Breast epithelium (tissue), 4 donors: ENCODE results near the gene ZMPSTE24. TPM values are rescaled to one million over a fixed set of nuclear protein-coding genes. Genes with fewer than 3 reads are reported as not detected.

Experiments used
- DNase-seq, 2 donors: peaks; one replicate each; pipeline ENCODE4 v3.0.0-alpha.2; 2019; ENCODE audit warnings: low spot score in 2 of 2
- H3K27ac ChIP-seq, 2 donors: fragments of 200-600 bp; sonication (generic) in 1 of 2; one replicate each; pipeline ENCODE4 v1.5.1; 2016 to 2019; ENCODE audit warnings: mild to moderate bottlenecking in 1 of 2
- H3K27me3 ChIP-seq, 2 donors: fragments of 200-600 bp; sonication (generic) in 1 of 2; one replicate each; pipeline versions ENCODE4 v1.5.1 to v1.6.0; 2017 to 2019; ENCODE audit warnings: control low read depth in 1 of 2, mild to moderate bottlenecking in 1 of 2
- H3K36me3 ChIP-seq: fragments of 200-600 bp; one replicate; pipeline ENCODE4 v1.5.1; 2019
- H3K4me1 ChIP-seq, 2 donors: fragments of 200-600 bp; sonication (generic); one replicate each; pipeline ENCODE4 v1.5.1; 2016 to 2019; ENCODE audit warnings: control low read depth in 1 of 2
- H3K4me3 ChIP-seq, 3 donors: fragments of 200-600 bp; sonication (generic); 1 replicate in 2 of 3; 2 replicates in 1 of 3; pipeline ENCODE4 v1.5.1; 2016 to 2019; ENCODE audit warnings: mild to moderate bottlenecking in 3 of 3, moderate library complexity in 2 of 3
- H3K9me3 ChIP-seq, 2 donors: fragments of 200-600 bp; sonication (generic) in 1 of 2; one replicate each; pipeline ENCODE4 v1.5.1; 2016 to 2019; ENCODE audit warnings: control low read depth in 1 of 2
- CTCF ChIP-seq, 3 donors: fragments of 450-650 bp; IDR thresholded peaks; one replicate each; pipeline ENCODE4 v1.5.1; 2016 to 2017; ENCODE audit warnings: antibody characterized with exemption in 3 of 3, mild to moderate bottlenecking in 3 of 3, moderate library complexity in 3 of 3
- POLR2A ChIP-seq: fragments of 450-650 bp; IDR thresholded peaks from one replicate; pipeline ENCODE4 v1.6.1; 2016; ENCODE audit warnings: antibody characterized with exemption, mild to moderate bottlenecking, moderate library complexity
- POLR2AphosphoS5 ChIP-seq, 3 donors: sonication (generic); formaldehyde crosslinking; IDR thresholded peaks; one replicate each; pipeline ENCODE4 v1.6.1; 2017; ENCODE audit warnings: antibody characterized with exemption in 3 of 3
- intact Hi-C: fragments of 100-400 bp; cut with DNase I; formaldehyde crosslinking; loops from one replicate; pipeline ENCODE4 v1.15.1; 2023; ENCODE audit warnings: low total_unique reads
- total RNA-seq, 3 donors: library from RNA; depleted of rRNA; stranded (reverse); fragments of >200 nt; gene quantifications; one replicate each; pipeline ENCODE4 v1.1.0, GENCODE V29; 2016

The ZMPSTE24 gene
- total RNA-seq, 3 donors from 2014 or later = 34.4 to 48.3 (median 43.6) TPM

GRCh38 chr1:40241362-40241761 is 16.7 kb upstream of the ZMPSTE24 start:
- Histone ChIP-seq H3K27ac (no peak overlapping the region), H3K27me3 (no peaks in the 10 kb centered on the region), H3K9me3 (no peaks in the 10 kb centered on the region), H3K4me3 (no peak overlapping the region), H3K4me1 (no peaks in the 10 kb centered on the region), H3K36me3 (no peaks in the 10 kb centered on the region)
- TF ChIP-seq CTCF (IDR thresholded peaks at IDR 0.05) = no peak
- no peak for TF ChIP-seq POLR2AphosphoS5 (IDR thresholded peaks at IDR 0.05)
- TF ChIP-seq POLR2A = no peak
- DNase-seq = no peak
- intact Hi-C loops = no loop called here

DNA sequence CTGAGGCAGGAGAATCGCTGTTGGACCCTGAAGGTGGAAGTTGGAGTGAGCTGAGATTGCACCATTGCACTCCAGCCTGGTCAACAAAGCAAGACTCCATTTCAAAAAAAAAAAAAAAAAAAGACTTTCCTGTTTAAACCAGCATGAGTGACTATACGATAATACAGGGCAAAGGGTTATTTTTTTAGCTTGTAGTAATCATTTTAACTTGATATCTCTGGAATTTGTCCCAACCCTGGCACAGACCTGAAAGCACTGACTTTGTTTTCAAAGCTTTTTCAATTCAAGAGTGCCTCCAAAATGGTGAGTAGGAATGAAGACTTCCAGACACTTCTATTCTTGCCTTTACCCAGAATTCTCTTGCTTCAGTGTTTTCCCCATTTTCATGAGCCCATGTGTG is 14.7 kb upstream of the ZMPSTE24 start:
- Histone ChIP-seq H3K9me3 (no peaks in the 10 kb centered on the region), H3K4me1 (no peaks in the 10 kb centered on the region), H3K27me3 (no peaks in the 10 kb centered on the region), H3K27ac (no peak overlapping the region), H3K4me3 (no peak overlapping the region), H3K36me3 (no peaks in the 10 kb centered on the region)
- intact Hi-C loops = no loop called here
- DNase-seq = no peak
- no peak for TF ChIP-seq CTCF (IDR thresholded peaks at IDR 0.05)
- no peak for TF ChIP-seq POLR2AphosphoS5 (IDR thresholded peaks at IDR 0.05)
- TF ChIP-seq POLR2A = no peak

DNA sequence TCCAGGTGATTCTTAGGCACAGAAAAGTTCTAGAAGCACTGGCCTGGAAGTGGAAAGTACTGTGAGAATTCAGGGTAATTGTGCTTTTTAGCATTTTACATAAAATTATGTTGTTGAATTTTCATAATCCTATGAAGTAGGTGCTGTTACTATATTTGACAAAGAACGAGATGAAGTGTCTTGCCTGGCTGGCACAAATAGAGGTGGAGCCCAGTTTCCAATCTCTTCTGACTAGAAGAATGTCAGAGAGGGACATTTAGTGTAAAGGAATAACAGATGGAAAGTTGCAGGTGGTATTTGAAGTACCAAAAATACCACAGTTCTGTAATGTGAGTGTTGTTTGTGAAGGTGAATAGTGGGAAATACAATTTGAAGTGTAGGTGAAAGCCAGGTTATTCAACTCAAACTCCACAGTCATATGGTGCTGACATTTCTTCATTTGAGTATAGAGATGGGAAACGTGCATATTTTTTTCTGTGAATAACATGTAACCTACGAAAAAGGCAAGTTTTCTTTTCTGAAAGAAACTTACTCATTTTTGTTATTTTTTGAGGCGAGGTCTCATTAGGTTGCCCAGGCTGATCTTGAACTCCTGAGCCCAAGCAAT is 13.8 kb upstream of the ZMPSTE24 start:
- no peak overlapping the region for H3K27ac ChIP-seq
- TF ChIP-seq POLR2A (no peak), POLR2AphosphoS5 (IDR thresholded peaks at IDR 0.05) (no peak), CTCF (IDR thresholded peaks at IDR 0.05) (no peak)
- DNase-seq = no peak
- no peaks in the 10 kb centered on the region for H3K4me1 ChIP-seq
- no peaks in the 10 kb centered on the region for H3K9me3 ChIP-seq
- no peak overlapping the region for H3K4me3 ChIP-seq
- intact Hi-C loops = no loop called here
- no peaks in the 10 kb centered on the region for H3K27me3 ChIP-seq
- H3K36me3 ChIP-seq = no peaks in the 10 kb centered on the region

DNA sequence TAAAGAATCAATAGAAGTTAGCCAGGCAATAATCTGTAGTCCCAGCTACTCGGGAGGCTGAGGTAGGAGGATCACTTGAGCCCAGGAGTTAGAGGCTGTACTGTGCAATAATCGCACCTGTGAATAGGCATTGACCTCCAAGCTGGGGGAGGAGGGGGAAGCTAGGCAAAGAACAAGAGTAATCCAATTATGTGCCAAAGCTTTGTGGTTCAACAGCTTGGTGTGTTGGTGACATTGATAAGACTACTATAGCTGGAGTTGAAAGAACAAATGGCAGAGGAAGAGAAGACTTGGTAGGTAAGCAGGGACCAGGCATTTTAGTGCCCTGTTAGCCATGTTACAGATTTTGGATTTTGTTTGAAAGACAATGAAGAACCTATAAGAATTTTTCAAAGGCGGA is 12.3 kb upstream of the ZMPSTE24 start:
- no peak overlapping the region for H3K27ac ChIP-seq
- intact Hi-C loops = no loop called here
- H3K4me1 ChIP-seq = no peaks in the 10 kb centered on the region
- no peak for DNase-seq
- no peak overlapping the region for H3K4me3 ChIP-seq
- TF ChIP-seq CTCF (IDR thresholded peaks at IDR 0.05) = no peak
- TF ChIP-seq POLR2A = no peak
- no peak for TF ChIP-seq POLR2AphosphoS5 (IDR thresholded peaks at IDR 0.05)
- no peaks in the 10 kb centered on the region for H3K9me3 ChIP-seq
- H3K27me3 ChIP-seq = no peaks in the 10 kb centered on the region
- H3K36me3 ChIP-seq = no peaks in the 10 kb centered on the region

GRCh38 chr1:40247655-40248054 is 10.4 kb upstream of the ZMPSTE24 start, which contains the start of gene TMCO2:
Gene TMCO2, plus strand, starts transcription at chr1:40247937. Its CDS starts 57 bp downstream, at chr1:40247994.
- Histone ChIP-seq H3K36me3 (no peaks in the 10 kb centered on the region), H3K4me3 (no peak within 1 kb of the TSS), H3K4me1 (no peaks in the 10 kb centered on the region), H3K27me3 (no peaks in the 10 kb centered on the region), H3K27ac (no peak within 1 kb of the TSS), H3K9me3 (no peaks in the 10 kb centered on the region)
- no peak for TF ChIP-seq POLR2AphosphoS5 (IDR thresholded peaks at IDR 0.05)
- no peak for TF ChIP-seq CTCF (IDR thresholded peaks at IDR 0.05)
- TF ChIP-seq POLR2A = no peak
- no peak for DNase-seq
- intact Hi-C loops = no loop called here
